HL-60 (cell line): Measurements from ENCODE around the gene RNF144A.

Source experiments
- POLR2AphosphoS5 ChIP-seq: IDR thresholded peaks from 2 replicates; pipeline ENCODE4 v1.6.1; 2012; ENCODE audit warnings: low read depth
- REST ChIP-seq: IDR thresholded peaks from 2 replicates; pipeline ENCODE4 v1.6.1; 2012; ENCODE audit warnings: low read depth; ENCODE audit not compliant: insufficient replicate concordance
- SPI1 ChIP-seq: IDR thresholded peaks from 2 replicates; pipeline ENCODE4 v1.6.1; 2012; ENCODE audit warnings: low read depth, mild to moderate bottlenecking, borderline replicate concordance
- TF ChIP-seq, protein P1 (sequence below): IDR thresholded peaks from one replicate; pipeline ENCODE4 v1.5.1; 2011; ENCODE audit warnings: low read length, control low read depth, inconsistent platforms; ENCODE audit not compliant: insufficient read depth

DNA sequence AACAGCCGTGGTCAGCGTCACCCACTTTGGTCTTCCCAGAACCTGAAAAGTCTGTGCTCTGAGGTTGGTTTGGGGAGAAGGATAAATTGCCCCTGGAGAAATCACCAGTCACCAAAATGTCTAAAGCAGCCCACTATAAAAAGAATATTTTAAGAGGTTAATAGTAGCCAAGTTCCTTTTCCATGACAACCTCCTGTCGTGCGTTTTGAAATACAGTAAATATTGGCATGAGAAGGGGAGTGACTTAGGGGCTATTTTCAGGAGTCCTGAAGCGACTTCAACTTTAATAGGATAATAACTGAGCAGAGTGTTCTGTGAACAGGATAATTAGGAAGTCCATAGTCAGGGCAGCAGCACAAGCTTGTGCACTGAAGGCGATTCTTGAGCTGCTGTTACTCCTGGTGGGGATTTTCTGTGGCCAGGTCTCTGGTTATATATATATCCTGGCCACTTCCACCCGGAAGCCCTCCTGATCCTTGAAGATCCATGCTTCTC is 49.3 kb downstream of the RNF144A start:
- TF ChIP-seq, protein P1, sequence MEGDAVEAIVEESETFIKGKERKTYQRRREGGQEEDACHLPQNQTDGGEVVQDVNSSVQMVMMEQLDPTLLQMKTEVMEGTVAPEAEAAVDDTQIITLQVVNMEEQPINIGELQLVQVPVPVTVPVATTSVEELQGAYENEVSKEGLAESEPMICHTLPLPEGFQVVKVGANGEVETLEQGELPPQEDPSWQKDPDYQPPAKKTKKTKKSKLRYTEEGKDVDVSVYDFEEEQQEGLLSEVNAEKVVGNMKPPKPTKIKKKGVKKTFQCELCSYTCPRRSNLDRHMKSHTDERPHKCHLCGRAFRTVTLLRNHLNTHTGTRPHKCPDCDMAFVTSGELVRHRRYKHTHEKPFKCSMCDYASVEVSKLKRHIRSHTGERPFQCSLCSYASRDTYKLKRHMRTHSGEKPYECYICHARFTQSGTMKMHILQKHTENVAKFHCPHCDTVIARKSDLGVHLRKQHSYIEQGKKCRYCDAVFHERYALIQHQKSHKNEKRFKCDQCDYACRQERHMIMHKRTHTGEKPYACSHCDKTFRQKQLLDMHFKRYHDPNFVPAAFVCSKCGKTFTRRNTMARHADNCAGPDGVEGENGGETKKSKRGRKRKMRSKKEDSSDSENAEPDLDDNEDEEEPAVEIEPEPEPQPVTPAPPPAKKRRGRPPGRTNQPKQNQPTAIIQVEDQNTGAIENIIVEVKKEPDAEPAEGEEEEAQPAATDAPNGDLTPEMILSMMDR, result no peak
- TF ChIP-seq REST (no peak), POLR2AphosphoS5 (no peak), SPI1 (no peak)
